Glutamatergic neuron (in vitro differentiated cells): ENCODE data around the gene NOTUM. TPM values are rescaled to one million over a fixed set of nuclear protein-coding genes. Genes with fewer than 3 reads are reported as not detected.
A peak's percentile ranks its signal among the peaks of the same experiment; 100 is the strongest.

Source experiments
- DNase-seq: peaks from one replicate; pipeline ENCODE4 v3.0.0; 2022
- H3K27ac Mint-ChIP-seq: one replicate; pipeline ENCODE4 v1.8.0; 2020; ENCODE audit warnings: mild to moderate bottlenecking, mixed read lengths, inconsistent platforms; ENCODE audit not compliant: unreplicated experiment
- H3K27me3 Mint-ChIP-seq: one replicate; pipeline ENCODE4 v1.8.0; 2020; ENCODE audit warnings: mild to moderate bottlenecking, moderate library complexity, mixed read lengths, inconsistent platforms; ENCODE audit not compliant: unreplicated experiment
- H3K36me3 Mint-ChIP-seq: one replicate; pipeline ENCODE4 v1.8.0; 2020; ENCODE audit warnings: mild to moderate bottlenecking, mixed read lengths, inconsistent platforms; ENCODE audit not compliant: unreplicated experiment
- H3K4me1 Mint-ChIP-seq: one replicate; pipeline ENCODE4 v1.8.0; 2020; ENCODE audit warnings: mild to moderate bottlenecking, low read depth, mixed read lengths, inconsistent platforms; ENCODE audit not compliant: unreplicated experiment
- H3K4me3 Mint-ChIP-seq: one replicate; pipeline ENCODE4 v1.8.0; 2020; ENCODE audit warnings: mild to moderate bottlenecking, mixed read lengths, inconsistent platforms; ENCODE audit not compliant: unreplicated experiment
- H3K9me3 Mint-ChIP-seq: one replicate; pipeline ENCODE4 v1.8.0; 2020; ENCODE audit warnings: mild to moderate bottlenecking, moderate library complexity, mixed read lengths, inconsistent platforms; ENCODE audit not compliant: unreplicated experiment
- CTCF ChIP-seq: fragments of 200-600 bp; sonication (generic); IDR thresholded peaks from one replicate; pipeline ENCODE4 v1.5.0; 2021; ENCODE audit not compliant: partially characterized antibody, unreplicated experiment
- total RNA-seq: library from RNA; stranded (reverse); fragmentation: NEBNext Ultra II Directional; extraction: Animal tissue kit (Norgen Biotek cat#: 25700); gene quantifications from one replicate; pipeline ENCODE4 v1.2.1, GENCODE V29; 2021; ENCODE audit not compliant: unreplicated experiment

NOTUM gene
- total RNA-seq, 1 donor from 2014 or later = 39.8 TPM

- peaks cover 3% of the 10 kb centered on the region for H3K9me3 Mint-ChIP-seq
- no peak overlapping the region for H3K27ac Mint-ChIP-seq
- no peak for TF ChIP-seq CTCF
- H3K4me3 Mint-ChIP-seq = no peak overlapping the region
- H3K27me3 Mint-ChIP-seq = peaks cover 3% of the 10 kb centered on the region
- H3K36me3 Mint-ChIP-seq = no peaks in the 10 kb centered on the region
- peaks cover 7% of the 10 kb centered on the region for H3K4me1 Mint-ChIP-seq
- no peak for DNase-seq
Observed at GRCh38 chr17:81948635-81949378, 12.2 kb downstream of the NOTUM start.

DNA sequence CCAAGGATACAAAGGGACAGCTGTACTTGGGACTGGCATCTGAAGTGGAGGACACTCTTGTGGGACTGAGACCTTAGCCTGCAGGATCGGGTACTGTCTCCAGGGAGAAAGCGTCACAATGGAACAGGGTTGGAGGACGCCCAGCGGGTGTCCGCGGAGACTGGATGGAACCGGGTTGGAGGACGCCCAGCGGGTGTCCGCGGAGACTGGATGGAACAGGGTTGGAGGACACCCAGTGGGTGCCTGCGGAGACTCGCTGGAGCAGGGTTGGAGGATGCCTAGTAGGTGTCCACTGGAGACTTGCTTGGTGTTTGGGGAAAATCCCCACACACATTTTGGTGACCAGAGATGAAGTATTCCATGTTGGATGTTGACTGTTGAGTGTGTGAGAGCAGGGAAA, 13.8 kb downstream of the NOTUM start, which contains the start of gene MYADML2:
Gene MYADML2 (minus strand): TSS at position 45 of the 400 bp plus-strand sequence. CDS start 5,492 bp downstream, outside the sequence.
- Mint-ChIP-seq H3K27me3 (peaks cover 3% of the 10 kb centered on the region), H3K36me3 (no peaks in the 10 kb centered on the region), H3K4me3 (no peak within 1 kb of the TSS), H3K4me1 (peaks cover 9% of the 10 kb centered on the region), H3K27ac (no peak within 1 kb of the TSS), H3K9me3 (peaks cover 5% of the 10 kb centered on the region)
- TF ChIP-seq CTCF = no peak
- no peak for DNase-seq

- Mint-ChIP-seq H3K9me3 (peaks cover 2% of the 10 kb centered on the region), H3K4me1 (peaks cover 6% of the 10 kb centered on the region), H3K27ac (no peak overlapping the region), H3K4me3 (no peak overlapping the region), H3K36me3 (no peaks in the 10 kb centered on the region), H3K27me3 (peaks cover 1% of the 10 kb centered on the region)
- DNase-seq = no peak
- no peak for TF ChIP-seq CTCF
Observed at GRCh38 chr17:81944858-81945257, 16.1 kb downstream of the NOTUM start.

DNA sequence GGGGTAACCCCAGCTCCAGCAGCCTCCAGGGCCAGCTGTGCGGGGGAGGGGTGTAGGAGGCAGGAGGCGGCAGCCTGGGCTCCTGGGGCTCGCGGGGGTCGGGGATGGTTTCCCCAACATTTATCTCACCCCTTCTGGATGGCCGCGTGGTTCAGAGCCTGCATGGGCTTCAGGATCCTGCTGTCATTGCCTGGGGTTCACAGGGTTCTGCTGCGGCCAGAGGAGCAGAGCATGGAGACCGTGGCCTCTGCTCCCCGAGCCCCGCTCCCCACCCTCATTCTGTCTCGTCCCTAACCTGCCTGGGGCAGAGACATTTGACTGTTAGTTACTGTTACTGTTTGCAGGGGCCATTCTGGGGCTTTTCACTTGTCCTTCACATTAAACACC, 18.8 kb downstream of the NOTUM start:
- Mint-ChIP-seq H3K9me3 (peaks cover 6% of the 10 kb centered on the region), H3K4me3 (peak overlapping the region; percentile 38), H3K36me3 (no peaks in the 10 kb centered on the region), H3K4me1 (peaks cover 16% of the 10 kb centered on the region), H3K27ac (peak overlapping the region; percentile 78), H3K27me3 (peaks cover 6% of the 10 kb centered on the region)
- no peak for TF ChIP-seq CTCF
- no peak for DNase-seq

DNA sequence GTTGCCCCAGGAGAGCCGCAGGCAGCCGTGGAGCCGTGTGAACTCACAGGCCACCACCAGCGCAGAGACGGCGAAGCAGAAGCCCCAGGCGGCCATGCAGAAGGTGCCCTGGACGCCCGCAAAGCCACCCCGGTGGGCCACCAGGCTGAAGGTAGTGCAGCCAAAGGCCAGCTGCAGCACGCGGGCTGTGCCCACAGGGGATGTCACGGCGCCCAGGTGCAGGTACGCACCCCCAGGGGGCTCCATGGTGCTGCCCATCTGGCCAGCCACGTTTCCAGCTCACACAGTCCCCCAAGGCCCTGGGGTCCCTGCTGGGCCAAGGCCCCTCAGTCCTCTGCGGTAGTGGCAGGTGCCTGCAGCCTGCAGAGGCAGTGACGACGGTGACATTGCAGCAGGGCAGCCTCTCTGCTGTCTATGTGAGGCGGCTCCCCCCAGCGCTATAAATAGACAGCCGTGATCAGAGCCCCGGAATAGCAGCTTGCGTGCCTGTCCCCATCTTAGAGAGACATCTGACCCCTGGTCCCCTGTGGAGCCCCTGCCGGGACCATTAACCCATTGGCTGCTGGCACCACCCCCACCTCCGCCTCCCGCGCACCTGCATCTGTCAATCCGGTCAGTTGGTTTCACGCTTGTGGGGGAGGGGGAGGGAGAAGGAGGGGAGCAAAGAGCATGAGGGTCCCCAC, 19.4 kb downstream of the NOTUM start:
- no peaks in the 10 kb centered on the region for H3K36me3 Mint-ChIP-seq
- H3K9me3 Mint-ChIP-seq = peaks cover 6% of the 10 kb centered on the region
- H3K27ac Mint-ChIP-seq = peak overlapping the region; percentile 78
- DNase-seq = peak; percentile 71
- peak overlapping the region; percentile 25 for H3K4me3 Mint-ChIP-seq
- no peak for TF ChIP-seq CTCF
- H3K4me1 Mint-ChIP-seq = peaks cover 15% of the 10 kb centered on the region
- H3K27me3 Mint-ChIP-seq = peaks cover 6% of the 10 kb centered on the region
